NCI-H2029 (cell line): Measurements from ENCODE around the gene OR52M1.

Source experiments
- DNase-seq: peaks from one replicate; lab custom pipeline; 2025; lab: John Stamatoyannopoulos, UW

Gene OR52M1

DNA sequence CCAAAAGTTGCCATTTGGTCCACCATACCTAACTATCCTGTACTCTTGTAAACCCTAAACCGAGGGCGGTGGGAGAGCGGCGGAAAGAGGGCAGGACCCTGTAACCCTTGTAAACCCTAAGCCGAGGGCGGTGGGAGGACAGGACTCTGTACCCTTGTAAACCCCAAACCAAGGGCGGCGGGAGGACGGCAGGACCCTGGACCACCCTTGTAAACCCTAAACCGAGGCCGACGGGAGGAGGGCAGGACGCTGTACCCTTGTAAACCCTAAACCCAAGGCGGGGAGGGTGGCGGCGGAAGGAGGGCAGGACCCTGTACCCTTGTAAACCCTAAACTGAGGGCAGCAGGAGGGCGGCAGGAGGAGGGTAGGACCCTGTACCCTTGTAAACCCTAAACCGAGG is 24.1 kb downstream of the OR52M1 start:
- DNase-seq: no peak

DNA sequence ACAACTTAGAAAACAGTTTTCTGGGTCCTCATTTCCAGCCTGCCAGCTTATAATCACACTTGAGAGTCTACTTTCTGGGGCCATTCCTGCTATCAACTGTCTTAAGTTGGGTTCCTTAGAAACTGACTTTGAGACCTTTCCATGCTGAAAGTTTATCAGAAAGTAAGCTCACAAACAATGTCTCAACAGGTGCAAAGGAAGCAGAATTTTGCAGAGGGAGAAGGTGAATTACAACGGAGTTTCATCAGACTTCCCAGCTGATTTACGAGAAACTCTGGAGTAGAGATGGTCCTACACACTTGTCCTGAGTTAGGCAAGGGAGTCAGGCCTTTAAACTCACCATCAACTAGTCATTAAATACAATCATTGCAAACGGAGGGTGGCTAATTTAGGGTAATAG is 31.9 kb downstream of the OR52M1 start:
- DNase-seq: no peak

DNA sequence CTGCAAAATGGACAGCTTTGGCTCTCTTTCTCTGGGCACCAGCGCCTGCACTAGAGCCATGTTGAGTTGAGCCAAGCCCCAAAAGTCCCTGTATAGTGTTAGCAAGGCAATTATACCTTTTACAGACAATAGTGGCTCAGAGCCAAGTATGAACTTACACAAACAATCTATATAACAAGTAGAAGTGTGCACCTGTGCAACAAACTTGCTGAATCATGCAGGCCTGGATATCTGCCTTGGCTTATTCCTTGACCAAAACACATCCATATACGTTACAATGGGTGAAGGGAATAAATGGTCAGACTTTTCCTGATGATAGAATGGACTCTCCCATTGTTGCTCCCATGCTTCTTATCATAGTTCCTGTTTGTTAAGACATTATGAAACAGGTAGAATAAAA is 32.8 kb downstream of the OR52M1 start:
- no peak for DNase-seq

DNA sequence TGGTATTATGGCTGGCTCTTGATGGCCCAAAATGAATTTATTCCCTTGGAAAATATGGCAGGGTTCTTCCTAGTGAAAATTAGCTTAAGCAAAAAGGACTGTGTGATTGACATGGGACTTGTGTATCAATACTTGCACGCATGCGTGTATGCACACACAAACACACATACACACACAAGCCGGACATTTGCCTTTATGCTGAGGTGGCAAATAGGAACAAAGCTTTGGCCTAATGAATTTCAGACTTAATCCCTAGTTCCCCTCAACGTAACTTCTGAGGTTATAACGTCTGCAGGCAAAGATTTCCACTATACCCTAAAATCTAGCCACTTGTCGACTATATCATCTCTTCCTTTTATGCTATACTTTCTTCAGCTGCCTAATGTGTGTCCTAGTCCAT is 33.6 kb downstream of the OR52M1 start:
- no peak for DNase-seq

DNA sequence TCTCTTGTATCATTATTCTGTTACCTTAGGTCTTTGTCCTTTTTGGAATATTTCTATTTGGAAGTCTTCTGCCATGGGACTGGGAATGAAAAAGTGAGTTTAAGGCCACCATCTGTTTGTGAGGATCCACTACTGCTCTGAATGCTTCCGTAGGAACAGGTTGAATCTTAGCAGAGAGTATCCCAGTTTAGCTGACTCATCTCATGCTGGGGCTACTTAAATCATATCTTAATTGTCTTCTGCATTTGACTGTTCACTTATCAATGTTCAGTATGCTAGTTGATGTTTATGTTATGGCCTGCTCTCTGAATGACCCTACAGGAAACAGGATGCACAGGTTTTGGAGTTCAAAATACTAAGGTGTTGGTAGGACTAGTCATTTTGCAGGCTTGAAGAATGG is 35.1 kb downstream of the OR52M1 start:
- no peak for DNase-seq

DNA sequence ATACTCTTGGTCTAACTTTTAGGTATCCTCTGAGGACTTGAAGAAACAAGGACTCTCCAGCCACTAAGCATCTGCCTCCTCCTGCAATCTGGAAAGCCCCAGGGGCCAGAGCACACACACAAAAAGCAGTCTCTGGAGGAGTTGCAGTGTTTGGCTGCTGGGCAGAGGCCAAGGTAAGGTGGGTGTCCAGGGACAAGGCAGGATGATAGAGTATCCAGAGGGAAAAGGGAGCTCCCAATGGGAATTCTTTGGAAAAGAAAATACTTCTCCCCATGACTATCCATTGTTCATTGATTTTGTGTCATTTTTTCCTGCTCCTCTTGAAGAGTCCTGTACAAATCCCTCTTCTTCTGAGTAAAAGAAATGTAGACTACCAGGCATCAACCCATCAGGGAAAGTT is 36.5 kb downstream of the OR52M1 start, which contains the start of gene OR52I2:
OR52I2 (plus strand) TSS at position 301 of the 400 bp plus-strand sequence.
- DNase-seq: no peak

DNA sequence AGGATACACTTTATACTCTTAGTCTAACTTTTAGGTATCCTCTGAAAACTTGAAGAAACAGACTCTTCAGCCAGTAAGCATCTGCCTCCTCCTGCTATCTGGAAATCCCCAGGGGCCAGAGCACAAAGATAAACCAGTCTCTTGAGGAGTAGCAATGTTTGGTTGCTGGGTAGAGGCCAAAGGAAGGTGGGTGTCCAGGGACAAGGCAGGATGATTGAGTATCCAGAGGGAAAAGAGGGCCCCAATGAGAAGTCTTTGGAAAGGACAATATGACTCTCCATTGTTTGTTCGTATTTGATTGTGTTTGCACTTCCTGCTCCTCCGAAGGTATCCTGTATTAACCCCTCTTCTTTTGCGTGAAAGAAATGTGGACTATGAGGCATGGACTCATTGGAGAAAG is 44.0 kb downstream of the OR52M1 start:
- no peak for DNase-seq

DNA sequence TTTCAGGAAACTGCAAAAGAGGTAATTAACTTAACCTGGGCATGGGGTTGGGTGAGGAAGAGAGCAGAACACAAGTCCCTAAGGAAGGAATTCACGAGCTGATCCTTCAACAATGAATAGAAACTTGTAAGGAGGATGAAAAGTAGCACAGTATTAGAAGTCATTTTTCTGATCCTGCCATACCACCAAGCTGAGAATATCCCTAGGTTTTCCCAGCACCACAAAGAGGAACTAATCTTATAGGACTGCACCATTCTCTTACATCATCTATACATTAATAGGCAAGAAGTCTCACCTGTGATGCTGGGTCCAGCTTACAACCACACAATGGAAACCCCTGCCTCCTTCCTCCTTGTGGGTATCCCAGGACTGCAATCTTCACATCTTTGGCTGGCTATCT is 48.7 kb downstream of the OR52M1 start, which contains the start of gene OR52I1:
OR52I1 (plus strand) TSS at position 301 of the 400 bp plus-strand sequence; CDS start at position 301, 0 bp downstream.
- DNase-seq: no peak
